ENCODE results near the gene TSHZ2.

The TSHZ2 gene

GRCh38 chr20:53403029-53403428 is 430.9 kb downstream of the TSHZ2 start:
- TF ChIP-seq CTCF (IDR thresholded peaks at IDR 0.05), result no peak

GRCh38 chr20:53405139-53405538 is 433.0 kb downstream of the TSHZ2 start:
- TF ChIP-seq CTCF (IDR thresholded peaks at IDR 0.05), result no peak

- TF ChIP-seq CTCF (IDR thresholded peaks at IDR 0.05), result no peak
Observed at GRCh38 chr20:53406580-53406979, 434.4 kb downstream of the TSHZ2 start.

GRCh38 chr20:53408691-53409446 is 436.7 kb downstream of the TSHZ2 start:
- no peak for TF ChIP-seq CTCF (IDR thresholded peaks at IDR 0.05)

- TF ChIP-seq CTCF (IDR thresholded peaks at IDR 0.05), result no peak
Observed at GRCh38 chr20:53409447-53409717, 437.2 kb downstream of the TSHZ2 start.

- TF ChIP-seq CTCF (IDR thresholded peaks at IDR 0.05), result no peak
Observed at GRCh38 chr20:53411129-53411528, 439.0 kb downstream of the TSHZ2 start.

- no peak for TF ChIP-seq CTCF (IDR thresholded peaks at IDR 0.05)
Observed at GRCh38 chr20:53411891-53412290, 439.7 kb downstream of the TSHZ2 start.
